Ectodermal cell (in vitro differentiated cells): Measurements from ENCODE around the gene RPS27L.
"Not testable (repeated sequence)": the region's sequence is repeated elsewhere in the genome, so short reads cannot be mapped to it uniquely, and the experiment has no call there.

Experiments
- H3K27ac ChIP-seq: 2 replicates; pipeline ENCODE4 v1.7.0; 2013; ENCODE audit warnings: mild to moderate bottlenecking, low read depth, low read length; ENCODE audit not compliant: insufficient read depth, poor library complexity, severe bottlenecking
- H3K27me3 ChIP-seq: 2 replicates; pipeline ENCODE4 v1.7.0; 2013; ENCODE audit warnings: mild to moderate bottlenecking, low read length; ENCODE audit not compliant: insufficient read depth, control insufficient read depth, poor library complexity, severe bottlenecking
- H3K36me3 ChIP-seq: one replicate; pipeline ENCODE4 v1.7.0; 2013; ENCODE audit warnings: low read length; ENCODE audit not compliant: control insufficient read depth, insufficient read depth
- H3K4me1 ChIP-seq: one replicate; pipeline ENCODE4 v1.7.0; 2013; ENCODE audit warnings: low read length; ENCODE audit not compliant: control insufficient read depth, insufficient read depth
- H3K4me3 ChIP-seq: 2 replicates; pipeline ENCODE4 v1.7.0; 2013; ENCODE audit warnings: low read depth, low read length, control low read depth; ENCODE audit not compliant: insufficient read depth
- H3K9me3 ChIP-seq: 2 replicates; pipeline ENCODE4 v1.7.0; 2013; ENCODE audit warnings: mild to moderate bottlenecking, low read length, moderate library complexity; ENCODE audit not compliant: control insufficient read depth
- WGBS, 2 experiments: methylation state at CpG; one replicate each; pipeline ENCODE4 v1.1.7; 2013; ENCODE audit warnings: missing lambda C conversion rate in 2 of 2; 5-methylcytosine and 5-hydroxymethylcytosine counted together

Gene RPS27L

DNA sequence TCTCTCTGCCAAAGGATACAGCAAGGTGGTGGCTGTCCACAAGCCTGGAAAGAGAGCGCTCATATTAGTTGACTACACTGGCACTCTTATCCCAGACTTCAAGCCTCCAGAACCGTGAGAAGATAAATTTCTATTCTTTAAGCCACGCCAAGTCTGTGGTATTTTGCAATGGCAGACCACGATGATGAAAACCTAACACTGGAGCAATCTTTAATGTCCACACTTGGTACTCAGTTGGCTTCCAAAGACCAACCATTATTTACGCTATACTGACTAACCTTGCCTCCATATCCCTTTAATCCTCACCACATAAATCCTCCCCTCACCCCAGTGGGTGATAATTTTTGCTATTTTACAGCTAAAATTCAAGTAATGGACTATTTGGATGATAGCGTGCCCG lies 52.5 kb downstream of the RPS27L start:
- H3K9me3 ChIP-seq, result no peaks in the 10 kb centered on the region
- H3K4me3 ChIP-seq, result no peak overlapping the region
- WGBS, 2 experiments, result 80 to 83% methylated on average over 7 of the region's 7 CpGs
- H3K27me3 ChIP-seq, result no peaks in the 10 kb centered on the region
- no peak overlapping the region for H3K27ac ChIP-seq
- no peaks in the 10 kb centered on the region for H3K4me1 ChIP-seq
- no peaks in the 10 kb centered on the region for H3K36me3 ChIP-seq

DNA sequence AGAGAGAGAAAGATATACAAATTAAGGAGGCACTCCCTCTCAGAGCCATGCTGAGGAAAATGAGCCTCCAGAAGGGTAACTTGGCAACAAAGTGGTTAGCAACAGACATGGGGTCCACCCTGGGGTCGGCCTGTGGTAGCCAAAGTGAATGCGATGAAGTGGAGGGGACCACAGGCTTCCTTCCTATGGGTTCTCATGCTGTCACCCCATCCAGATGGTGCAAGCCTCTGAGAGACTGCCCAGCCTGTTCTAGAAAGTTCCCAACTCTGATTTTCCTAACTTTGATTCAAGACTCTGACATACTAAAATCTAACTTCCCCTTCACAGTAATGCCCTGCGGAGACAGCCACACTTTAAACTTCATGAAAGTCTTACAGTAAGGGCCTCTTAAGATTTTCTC lies 53.9 kb downstream of the RPS27L start:
- H3K4me3 ChIP-seq, result no peak overlapping the region
- H3K36me3 ChIP-seq, result no peaks in the 10 kb centered on the region
- no peak overlapping the region for H3K27ac ChIP-seq
- WGBS, 2 experiments, result 95 to 97% methylated on average over 3 of the region's 3 CpGs
- H3K27me3 ChIP-seq, result no peaks in the 10 kb centered on the region
- no peaks in the 10 kb centered on the region for H3K4me1 ChIP-seq
- no peaks in the 10 kb centered on the region for H3K9me3 ChIP-seq

DNA sequence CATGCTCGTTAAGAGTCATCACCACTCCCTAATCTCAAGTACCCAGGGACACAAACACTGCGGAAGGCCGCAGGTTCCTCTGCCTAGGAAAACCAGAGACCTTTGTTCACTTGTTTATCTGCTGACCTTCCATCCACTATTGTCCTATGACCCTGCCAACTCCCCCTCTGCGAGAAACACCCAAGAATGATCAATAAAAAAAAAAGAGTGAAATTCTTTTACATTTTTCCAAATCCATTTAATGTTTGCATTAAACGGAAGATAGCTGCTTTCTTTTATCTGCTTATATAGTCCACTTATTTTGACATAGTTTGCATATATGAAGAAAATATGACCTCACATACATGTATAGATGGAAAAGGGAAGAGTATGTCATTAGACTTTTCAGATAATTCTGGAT lies 57.7 kb downstream of the RPS27L start:
- WGBS, 2 experiments, result 100% methylated on average over 1 of the region's 5 CpGs; no CpG with 5 or more reads in 1 of the 2 experiments

DNA sequence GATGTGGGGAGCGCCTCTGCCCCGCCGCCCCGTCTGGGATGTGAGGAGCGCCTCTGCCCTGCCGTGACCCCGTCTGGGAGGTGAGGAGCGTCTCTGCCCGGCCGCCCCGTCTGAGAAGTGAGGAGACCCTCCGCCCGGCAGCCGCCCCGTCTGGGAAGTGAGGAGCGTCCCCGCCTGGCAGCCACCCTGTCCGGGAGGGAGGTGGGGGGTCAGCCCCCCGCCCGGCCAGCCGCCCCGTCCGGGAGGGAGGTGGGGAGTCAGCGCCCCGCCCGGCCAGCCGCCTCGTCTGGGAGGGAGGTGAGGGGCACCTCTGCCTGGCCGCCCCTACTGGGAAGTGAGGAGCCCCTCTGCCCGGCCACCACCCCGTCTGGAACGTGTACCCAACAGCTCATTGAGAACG lies 58.4 kb downstream of the RPS27L start:
- not testable (repeated sequence) for H3K27me3 ChIP-seq, H3K36me3 ChIP-seq, H3K4me3 ChIP-seq, H3K9me3 ChIP-seq, H3K4me1 ChIP-seq, H3K27ac ChIP-seq
- 86 to 92% methylated on average over 33 of the region's 33 CpGs for WGBS, 2 experiments

More for the DNA sequence above, 57.7 kb downstream of the RPS27L start:
- H3K27ac ChIP-seq, H3K27me3 ChIP-seq, H3K4me3 ChIP-seq, H3K9me3 ChIP-seq, H3K4me1 ChIP-seq, H3K36me3 ChIP-seq: not testable (repeated sequence)
